ENCODE data around the gene UBA5.

The UBA5 gene

DNA sequence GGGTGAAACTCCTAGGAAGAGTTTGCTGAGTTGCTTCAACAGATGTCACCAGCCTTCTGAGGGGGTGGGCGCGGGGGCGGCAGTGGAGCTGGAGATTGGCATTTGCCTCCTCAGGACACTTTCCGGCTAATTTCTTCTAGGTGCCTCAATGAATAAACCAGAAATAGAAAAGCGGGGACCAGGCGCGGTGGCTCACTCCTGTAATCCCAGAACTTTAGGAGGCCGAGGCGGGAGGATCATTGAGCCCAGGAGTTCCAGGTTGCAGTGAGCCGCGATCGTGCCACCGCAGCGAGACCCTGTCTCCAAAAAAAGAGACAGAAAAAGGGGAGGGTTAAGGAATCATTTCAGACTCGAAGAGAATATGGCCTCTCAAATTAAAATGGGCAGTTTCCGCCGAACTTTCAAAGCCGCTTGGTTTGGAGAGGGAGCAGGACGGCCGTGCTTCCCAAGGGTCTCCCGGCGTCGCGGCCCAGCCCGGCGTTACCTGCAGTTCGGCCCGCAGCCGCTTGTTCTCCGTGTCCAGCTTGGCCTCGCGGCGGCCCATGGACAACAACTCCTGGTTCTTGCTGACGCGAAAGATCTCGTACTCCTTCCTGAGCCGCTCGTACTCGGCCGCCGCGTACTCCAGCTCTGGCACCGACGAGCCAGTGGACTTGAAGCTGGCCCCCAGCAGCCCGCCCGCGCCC lies 61.5 kb downstream of the UBA5 start:
- no peak for DNase-seq

DNA sequence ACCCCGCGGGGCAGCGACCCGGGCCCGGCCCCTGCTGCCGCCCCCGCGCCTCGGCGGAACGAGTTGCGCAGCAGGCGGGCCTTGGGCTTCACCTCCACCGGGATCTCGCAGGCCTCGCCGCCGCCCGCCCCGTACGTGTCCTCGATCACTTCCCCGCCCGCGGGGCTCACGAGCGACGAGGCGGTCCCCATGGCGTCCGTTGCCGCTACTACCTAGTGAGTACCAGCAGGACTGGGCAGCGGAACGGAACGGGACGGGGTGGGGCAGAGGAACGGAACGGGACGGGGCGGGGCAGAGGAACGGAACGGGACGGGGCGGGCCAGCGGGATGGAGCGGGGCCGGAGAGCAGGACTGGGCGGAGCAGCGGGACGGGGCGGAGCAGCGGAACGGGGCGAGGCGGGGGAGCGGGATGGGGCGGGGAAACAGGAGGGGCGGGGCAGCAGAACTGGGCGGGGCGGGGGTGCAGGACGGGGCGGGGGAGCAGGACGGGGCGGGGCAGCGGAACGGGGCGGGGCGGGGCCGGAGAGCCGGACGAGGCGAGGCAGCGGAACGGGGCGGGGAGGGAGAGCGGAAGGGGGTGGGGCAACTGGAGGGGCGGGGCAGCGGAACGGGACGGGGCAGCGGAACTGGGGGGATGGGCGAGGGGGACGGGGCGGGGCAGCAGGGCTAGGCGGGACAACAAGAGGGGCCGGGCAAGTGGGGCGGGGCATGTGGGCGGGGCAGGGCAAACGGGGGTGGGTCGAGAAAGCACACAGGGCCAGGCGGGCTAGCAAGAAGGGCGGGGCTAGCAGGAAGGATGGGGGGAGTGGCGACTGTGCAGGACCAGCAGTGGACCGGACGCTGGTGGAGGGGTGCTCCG lies 62.3 kb downstream of the UBA5 start, which contains the start of gene NPHP3:
Gene NPHP3, minus strand, starts transcription at position 245 of the 859 bp plus-strand sequence. Its CDS starts 54 bp downstream, at position 191.
- peak; percentile 93 for DNase-seq

DNA sequence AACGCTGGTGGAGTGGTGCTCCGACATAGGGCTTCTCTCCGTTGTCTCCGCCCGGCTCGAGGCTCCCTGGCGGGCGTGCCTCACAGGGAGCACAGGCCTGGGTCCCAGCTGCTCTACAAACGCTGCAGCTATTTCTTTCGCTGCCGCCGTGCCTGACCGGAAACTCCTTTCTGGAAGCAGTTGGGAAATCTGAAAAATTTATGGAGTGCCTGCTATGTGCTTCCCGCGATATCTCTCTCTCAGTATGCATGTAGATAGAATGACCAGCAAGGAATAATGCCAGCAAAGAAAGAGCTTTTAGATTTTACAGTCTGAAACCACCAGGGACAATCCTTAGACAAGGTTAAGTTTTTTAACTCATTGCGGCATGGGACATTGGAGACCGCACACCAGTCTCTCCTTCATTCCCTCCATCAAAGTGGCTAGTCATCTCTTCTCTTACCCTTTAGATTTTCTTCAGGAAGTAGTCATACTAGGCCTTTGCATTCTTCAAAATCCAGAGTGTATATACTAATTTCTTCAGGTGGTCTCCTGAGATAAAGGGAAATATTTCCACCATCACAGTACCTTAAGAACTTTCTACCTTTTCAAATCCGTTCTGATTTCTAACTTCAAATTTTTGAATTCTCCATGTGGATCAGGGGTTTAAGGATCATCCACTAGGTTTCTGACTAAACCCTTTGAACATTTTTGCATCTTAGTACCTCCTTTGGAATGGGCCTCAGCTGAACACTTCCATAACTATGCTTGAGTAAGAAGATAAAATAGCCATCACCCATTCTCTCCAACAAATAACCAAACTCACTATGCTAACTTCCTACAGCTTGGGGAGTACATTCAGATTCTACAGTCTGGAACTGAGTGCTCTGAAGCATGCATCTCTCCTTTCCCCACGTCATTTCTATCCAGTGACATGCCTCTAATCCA lies 63.2 kb downstream of the UBA5 start:
- no peak for DNase-seq

DNA sequence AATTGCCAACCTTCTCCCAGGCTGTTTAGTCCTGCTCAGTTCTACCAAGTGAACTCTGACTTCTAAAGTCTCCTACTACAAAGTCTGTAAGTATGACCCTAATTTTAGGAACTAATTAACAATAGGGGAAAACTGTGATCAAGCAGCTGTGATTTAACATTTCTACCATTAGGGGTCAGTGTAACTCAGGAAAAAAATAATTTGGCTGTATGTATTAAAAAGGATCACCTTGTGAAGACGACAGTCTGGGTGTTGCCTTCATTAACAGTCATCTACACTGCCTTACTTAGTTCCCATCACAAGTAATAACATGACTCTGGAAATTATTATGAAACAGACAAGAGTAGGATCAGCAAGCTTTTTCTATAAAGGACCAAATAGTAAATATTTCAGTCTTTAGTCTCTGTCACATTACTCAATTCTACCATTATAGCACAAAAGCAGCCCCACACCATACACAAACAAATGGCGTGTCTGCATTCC lies 66.3 kb downstream of the UBA5 start:
- DNase-seq: no peak

Data from activated CD4-positive, CD25-positive, alpha-beta regulatory T cell treated with anti-CD3 and anti-CD28 coated beads, Interleukin-2, amount 50 U/mL, for 72 hours (primary cell).